Adrenal gland (tissue), 12 donors: Measurements from ENCODE around the gene RAD51B. TPM values are rescaled to one million over a fixed set of nuclear protein-coding genes. Genes with fewer than 3 reads are reported as not detected.

ENCODE experiments used
- DNase-seq, 7 donors: peaks; one replicate each; pipeline ENCODE4 v3.0.0-alpha.2; 2019 to 2020
- H3K27ac ChIP-seq, 5 donors: fragments of 200-600 bp; sonication (generic) in 4 of 5; 1 replicate in 3 of 5; 2 replicates in 2 of 5; pipeline versions ENCODE4 v1.5.1 to v1.8.0; 2016 to 2020; ENCODE audit warnings: mild to moderate bottlenecking in 1 of 5
- H3K27me3 ChIP-seq: fragments of 200-600 bp; 2 replicates; pipeline ENCODE4 v1.8.0; 2021
- H3K36me3 ChIP-seq, 2 donors: fragments of 200-600 bp; replicated peaks in 1 of 2; 1 replicate in 1 of 2; 2 replicates in 1 of 2; pipeline versions ENCODE4 v1.5.1 to v1.8.0; 2018 to 2022
- H3K4me1 ChIP-seq, 2 donors: fragments of 200-600 bp; replicated peaks in 1 of 2; 1 replicate in 1 of 2; 2 replicates in 1 of 2; pipeline versions ENCODE4 v1.5.1 to v1.8.0; 2018 to 2021
- H3K4me3 ChIP-seq, 4 donors: fragments of 200-600 bp; sonication (generic) in 3 of 4; one replicate each; pipeline ENCODE4 v1.5.1; 2016 to 2018
- H3K9me3 ChIP-seq, 3 donors: fragments of 200-600 bp; sonication (generic) in 1 of 3; replicated peaks in 1 of 3; 1 replicate in 2 of 3; 2 replicates in 1 of 3; pipeline versions ENCODE4 v1.5.1 to v1.8.0; 2016 to 2021
- POLR2A ChIP-seq, 2 donors: fragments of 450-650 bp; IDR thresholded peaks; one replicate each; pipeline ENCODE4 v1.6.1; 2017; ENCODE audit warnings: antibody characterized with exemption in 2 of 2, mild to moderate bottlenecking in 2 of 2, moderate library complexity in 1 of 2
- WGBS, 4 donors: extraction: QIAGEN DNeasy Blood & Tissue Kit in 2 of 4; methylation state at CpG; one replicate each; pipeline versions ENCODE4 v1.1.5 to v1.1.7; 2013 to 2017; 5-methylcytosine and 5-hydroxymethylcytosine counted together
- intact Hi-C, 2 donors: fragments of 100-400 bp; cut with DNase I; formaldehyde crosslinking; loops; one replicate each; pipeline versions ENCODE4 v1.14.1 to v1.15.0; 2022 to 2023
- polyA plus RNA-seq, 3 donors: library from polyadenylated mRNA; stranded (reverse); fragments of 200-250 nt in 2 of 3; fragments of 350-450 nt in 1 of 3; fragmentation: Illumina TruSeq in 1 of 3; extraction: RNeasy Lipid Tissue Mini Kit (QIAGEN cat#74804) in 1 of 3; gene quantifications; one replicate each; pipeline ENCODE4 v1.2.3, GENCODE V29; 2013 to 2014
- total RNA-seq, 9 donors: library from RNA; depleted of rRNA in 4 of 9; stranded (reverse); fragments of >200 nt in 4 of 9; fragments of 120-200 nt in 1 of 9; fragmentation: NEBNext Ultra II Directional in 1 of 9; extraction: Animal tissue kit (Norgen Biotek cat#: 25700) in 1 of 9; gene quantifications; one replicate each; pipeline versions ENCODE4 v1.1.0 to v1.2.4, GENCODE V29; 2013 to 2023
- TF ChIP-seq, protein P1 (sequence below), 6 experiments: fragments of 450-650 bp in 4 of 6; fragments of 200-600 bp in 2 of 6; sonication (generic) in 1 of 6; IDR thresholded peaks; 1 replicate in 5 of 6; 2 replicates in 1 of 6; pipeline versions ENCODE4 v1.5.1 to v1.8.0; 2016 to 2021; ENCODE audit warnings: antibody characterized with exemption in 6 of 6, mild to moderate bottlenecking in 2 of 6, moderate library complexity in 1 of 6
- donor health status: healthy with polysubstance abuse.
- donor health status: Bipolar disorder and iron deficiency.
- donor health status: DM: yes; HTN: yes; CAD: no.
- donor health status: DM: no; HTN: no; CAD: no.
- donor health status: DM: no; HTN: no; CAD: no.
- donor health status: DM: yes; HTN: yes; CAD: no.

Gene RAD51B
- total and polyA plus RNA-seq, 12 donors: 2.3 to 24.6 (median 12.4) TPM

DNA sequence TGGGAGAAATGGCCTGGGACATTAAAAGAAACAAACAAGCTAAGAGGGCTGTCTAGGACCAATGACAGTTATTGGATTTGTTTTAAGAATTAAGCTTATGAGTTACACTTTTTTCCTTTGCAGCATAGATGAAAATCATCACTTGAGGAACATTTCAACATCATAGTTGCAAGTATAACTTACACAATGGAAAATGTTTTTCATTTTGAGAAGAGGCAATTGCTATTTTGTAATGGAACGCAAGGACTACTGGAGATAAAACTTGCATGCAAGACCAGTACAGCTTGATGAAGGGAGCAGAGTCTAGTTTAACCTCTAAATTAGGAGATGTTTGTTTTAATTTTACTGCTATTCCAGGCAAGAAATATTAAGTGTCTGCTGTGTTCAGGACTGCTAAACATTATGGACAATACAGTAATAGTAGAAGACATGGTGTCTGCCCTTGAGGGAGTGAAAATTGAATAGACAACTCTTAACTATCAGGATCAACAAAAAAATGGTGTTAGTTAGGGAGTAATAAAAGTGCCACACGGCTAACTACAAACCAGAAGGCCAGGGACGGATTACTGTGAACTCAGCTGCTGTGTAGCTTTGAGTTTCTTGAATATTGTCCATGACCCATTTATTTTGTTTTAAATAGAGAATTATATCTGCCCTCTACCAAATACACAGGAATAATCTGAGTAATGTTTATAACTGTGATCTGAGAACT lies 374.5 kb downstream of the RAD51B start:
- Histone ChIP-seq H3K27ac (peak overlapping the region in 2 of 5 donors; percentile 4 to 32), H3K4me3 (no peak overlapping the region), H3K27me3 (no peaks in the 10 kb centered on the region), H3K9me3 (no peaks in the 10 kb centered on the region), H3K4me1 (peaks cover 0 to 8% of the 10 kb centered on the region in 2 donors), H3K36me3 (no peaks in the 10 kb centered on the region)
- intact Hi-C loops: no loop called here
- TF ChIP-seq, protein P1, sequence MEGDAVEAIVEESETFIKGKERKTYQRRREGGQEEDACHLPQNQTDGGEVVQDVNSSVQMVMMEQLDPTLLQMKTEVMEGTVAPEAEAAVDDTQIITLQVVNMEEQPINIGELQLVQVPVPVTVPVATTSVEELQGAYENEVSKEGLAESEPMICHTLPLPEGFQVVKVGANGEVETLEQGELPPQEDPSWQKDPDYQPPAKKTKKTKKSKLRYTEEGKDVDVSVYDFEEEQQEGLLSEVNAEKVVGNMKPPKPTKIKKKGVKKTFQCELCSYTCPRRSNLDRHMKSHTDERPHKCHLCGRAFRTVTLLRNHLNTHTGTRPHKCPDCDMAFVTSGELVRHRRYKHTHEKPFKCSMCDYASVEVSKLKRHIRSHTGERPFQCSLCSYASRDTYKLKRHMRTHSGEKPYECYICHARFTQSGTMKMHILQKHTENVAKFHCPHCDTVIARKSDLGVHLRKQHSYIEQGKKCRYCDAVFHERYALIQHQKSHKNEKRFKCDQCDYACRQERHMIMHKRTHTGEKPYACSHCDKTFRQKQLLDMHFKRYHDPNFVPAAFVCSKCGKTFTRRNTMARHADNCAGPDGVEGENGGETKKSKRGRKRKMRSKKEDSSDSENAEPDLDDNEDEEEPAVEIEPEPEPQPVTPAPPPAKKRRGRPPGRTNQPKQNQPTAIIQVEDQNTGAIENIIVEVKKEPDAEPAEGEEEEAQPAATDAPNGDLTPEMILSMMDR (IDR thresholded peaks at IDR 0.05): no peak
- TF ChIP-seq POLR2A (IDR thresholded peaks at IDR 0.05): no peak
- 46 to 57% (median 52%) methylated on average over 3 of the region's 3 CpGs for WGBS, 4 donors
- DNase-seq: no peak

DNA sequence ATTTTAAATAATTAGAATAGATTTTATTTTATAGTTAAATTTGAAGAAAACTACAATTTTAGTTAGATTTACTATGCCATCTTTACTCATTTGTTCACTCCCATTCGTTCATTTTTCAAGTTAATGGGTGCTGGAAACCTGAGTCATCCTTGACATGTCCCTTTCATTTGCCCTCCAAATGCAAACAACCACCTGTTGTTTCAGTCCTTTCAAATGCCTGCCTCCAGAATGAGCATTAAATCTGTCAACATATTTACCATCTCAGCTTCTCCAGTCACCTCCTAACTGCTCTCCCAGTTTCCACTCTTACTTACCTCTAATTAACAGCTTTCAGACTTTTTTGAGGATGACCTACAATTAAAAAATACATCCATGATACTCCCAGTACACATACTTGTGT lies 375.5 kb downstream of the RAD51B start:
- H3K9me3 ChIP-seq: no peaks in the 10 kb centered on the region
- H3K4me1 ChIP-seq: peaks cover 0 to 8% of the 10 kb centered on the region in 2 donors
- intact Hi-C loops: no loop called here
- no peak for DNase-seq
- WGBS, 4 donors: 50 to 63% (median 59%) methylated on average over 1 of the region's 1 CpG
- no peak for TF ChIP-seq POLR2A (IDR thresholded peaks at IDR 0.05)
- TF ChIP-seq, protein P1 (IDR thresholded peaks at IDR 0.05): no peak
- no peak overlapping the region for H3K27ac ChIP-seq
- H3K36me3 ChIP-seq: no peaks in the 10 kb centered on the region
- no peaks in the 10 kb centered on the region for H3K27me3 ChIP-seq
- H3K4me3 ChIP-seq: no peak overlapping the region

DNA sequence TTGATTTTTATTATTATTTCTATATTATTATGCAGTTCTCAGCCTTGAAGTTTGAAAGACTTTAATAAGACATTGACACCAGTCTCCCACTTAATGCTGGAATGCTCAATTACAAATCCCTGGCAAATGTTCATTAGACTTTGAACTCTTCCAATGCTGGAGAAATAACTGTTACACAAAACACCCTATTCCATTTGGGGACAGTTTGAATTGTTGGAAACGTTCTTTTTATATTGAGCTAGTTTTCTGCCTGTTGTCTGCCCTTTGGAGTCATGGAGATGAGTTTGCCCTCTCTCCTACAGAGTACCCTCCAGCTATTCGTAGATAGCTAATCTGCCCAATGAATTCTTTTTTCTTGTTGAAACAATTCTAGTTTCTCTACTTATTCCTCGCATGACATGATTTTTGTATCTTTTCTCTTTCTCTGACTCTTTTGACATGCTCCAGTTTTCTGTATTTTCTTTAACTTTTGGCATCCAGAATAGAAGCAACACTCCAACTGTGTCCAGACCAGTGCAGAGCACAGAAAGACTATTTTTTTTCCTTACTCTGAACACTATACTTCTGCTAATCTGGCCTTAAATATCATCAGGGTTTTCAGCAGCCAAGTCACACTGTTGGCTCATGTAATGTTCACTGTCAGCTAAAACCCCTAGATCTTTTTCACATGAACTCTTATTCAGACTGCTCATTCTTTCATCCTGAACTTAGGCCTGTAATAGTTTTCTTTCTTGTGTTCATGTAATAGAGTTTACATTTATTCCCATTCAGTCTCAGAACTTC lies 379.3 kb downstream of the RAD51B start:
- intact Hi-C loops: no loop called here
- Histone ChIP-seq H3K27me3 (no peaks in the 10 kb centered on the region), H3K4me1 (peaks cover 0 to 8% of the 10 kb centered on the region in 2 donors), H3K9me3 (no peaks in the 10 kb centered on the region), H3K27ac (peak overlapping the region in 1 of 5 donors; percentile 10), H3K36me3 (no peaks in the 10 kb centered on the region), H3K4me3 (no peak overlapping the region)
- 66 to 84% (median 74%) methylated on average over 3 of the region's 3 CpGs for WGBS, 4 donors
- no peak for DNase-seq
- no peak for TF ChIP-seq POLR2A (IDR thresholded peaks at IDR 0.05)
- TF ChIP-seq, protein P1 (IDR thresholded peaks at IDR 0.05): no peak

DNA sequence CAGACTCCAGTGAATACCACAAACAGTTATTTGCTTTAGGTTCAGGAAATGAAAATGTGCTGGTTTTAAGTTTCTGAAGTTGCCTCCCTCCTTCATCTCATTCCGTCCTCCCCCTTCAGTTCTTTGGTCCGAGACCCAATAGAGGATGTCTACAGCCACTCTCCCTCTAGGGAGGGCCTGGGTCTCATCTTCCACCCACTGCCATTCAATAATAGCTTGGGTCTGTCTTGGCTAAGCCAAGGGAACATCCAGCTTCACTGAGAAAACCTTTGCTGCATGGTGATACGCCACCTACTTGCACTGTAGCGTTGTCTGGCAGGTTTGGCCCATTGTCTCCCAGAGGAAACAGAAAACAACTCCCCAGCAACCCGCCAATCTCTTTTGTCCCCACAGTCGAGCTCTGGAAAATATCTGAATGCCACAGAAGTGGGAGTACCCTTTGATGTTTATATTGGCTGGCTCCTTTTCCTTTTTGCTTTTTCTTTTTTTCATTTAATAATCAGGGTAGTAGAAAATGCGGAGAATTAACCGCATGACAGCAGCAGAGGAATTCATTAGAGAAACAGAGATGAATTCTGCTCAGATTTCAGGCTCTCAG lies 380.1 kb downstream of the RAD51B start:
- peaks cover 0 to under 1% (median 0%) of the 10 kb centered on the region in 3 donors for H3K9me3 ChIP-seq
- peaks cover 0 to 2% of the 10 kb centered on the region in 2 donors for H3K4me1 ChIP-seq
- intact Hi-C loops: no loop called here
- no peak for TF ChIP-seq POLR2A (IDR thresholded peaks at IDR 0.05)
- TF ChIP-seq, protein P1 (IDR thresholded peaks at IDR 0.05): no peak
- peak in 1 of 7 donors; percentile 22 for DNase-seq
- no peaks in the 10 kb centered on the region for H3K27me3 ChIP-seq
- no peaks in the 10 kb centered on the region for H3K36me3 ChIP-seq
- H3K27ac ChIP-seq: peak overlapping the region in 2 of 5 donors; percentile 10 to 37
- H3K4me3 ChIP-seq: no peak overlapping the region
- WGBS, 4 donors: 71 to 83% (median 73%) methylated on average over 8 of the region's 8 CpGs
